H1 (cell line): Measurements from ENCODE around the gene CCNY.

Experiments used
- ATF3 ChIP-seq: IDR thresholded peaks from 2 replicates; pipeline ENCODE4 v1.6.1; 2011; ENCODE audit warnings: low read depth, mild to moderate bottlenecking, low read length; ENCODE audit not compliant: insufficient read depth
- CBX5 ChIP-seq: fragments of 300-800, 300-1000 bp; sonication (generic); IDR thresholded peaks from 2 replicates; pipeline ENCODE4 v1.7.1; 2016; ENCODE audit warnings: antibody characterized with exemption, low read length, low read depth
- CHD1 ChIP-seq: IDR thresholded peaks from 2 replicates; pipeline ENCODE4 v1.6.1; 2012; ENCODE audit warnings: low read depth, low read length, improper control_type of control experiment
- CTCF ChIP-seq, 3 experiments: IDR thresholded peaks; 1 replicate in 2 of 3; 2 replicates in 1 of 3; pipeline versions ENCODE4 v1.5.1 to v1.6.1; 2011; ENCODE audit warnings: low read length in 3 of 3, mild to moderate bottlenecking in 3 of 3, inconsistent platforms in 2 of 3, low read depth in 1 of 3, moderate library complexity in 1 of 3; ENCODE audit not compliant: insufficient read depth in 1 of 3; ENCODE audit errors: control extremely low read depth in 1 of 3
- GABPA ChIP-seq: IDR thresholded peaks from 2 replicates; pipeline ENCODE4 v1.6.1; 2011; ENCODE audit warnings: mild to moderate bottlenecking, low read length, moderate library complexity, borderline replicate concordance; ENCODE audit not compliant: insufficient read depth
- GTF2F1 ChIP-seq: IDR thresholded peaks from 2 replicates; pipeline ENCODE4 v1.6.1; 2012; ENCODE audit warnings: low read depth, low read length, improper control_type of control experiment, borderline replicate concordance
- MAFK ChIP-seq: IDR thresholded peaks from 2 replicates; pipeline ENCODE4 v1.6.1; 2012; ENCODE audit warnings: low read depth, mild to moderate bottlenecking, improper control_type of control experiment, low read length
- NRF1 ChIP-seq: IDR thresholded peaks from 2 replicates; pipeline ENCODE4 v1.6.1; 2011; ENCODE audit warnings: mild to moderate bottlenecking, low read depth, low read length, improper control_type of control experiment
- PHF8 ChIP-seq: fragments of 200-600 bp; sonication (generic); conservative IDR thresholded peaks from 2 replicates; pipeline ENCODE4 v1.7.1; 2012; ENCODE audit warnings: low read depth, mild to moderate bottlenecking, inconsistent platforms, low read length, moderate library complexity
- SP2 ChIP-seq: IDR thresholded peaks from 2 replicates; pipeline ENCODE4 v1.6.1; 2012; ENCODE audit warnings: mild to moderate bottlenecking, low read length, inconsistent platforms
- SUZ12 ChIP-seq: fragments of 200-600 bp; sonication (generic); IDR thresholded peaks from 2 replicates; pipeline ENCODE4 v1.6.1; 2012; ENCODE audit warnings: mild to moderate bottlenecking, inconsistent platforms, low read length, moderate library complexity, mixed read lengths
- USF2 ChIP-seq: IDR thresholded peaks from 2 replicates; pipeline ENCODE4 v1.6.1; 2011; ENCODE audit warnings: low read length, improper control_type of control experiment

- TF ChIP-seq USF2 (no peak), GTF2F1 (no peak), NRF1 (no peak), MAFK (no peak), PHF8 (no peak), CHD1 (no peak), SUZ12 (no peak), SP2 (no peak), ATF3 (no peak), CTCF (IDR thresholded peaks at IDR 0.05; ENCODE audit: control extremely low read depth in 1 of 3, insufficient read depth in 1 of 3, low read depth in 1 of 3, low read length in 3 of 3) (no peak), CBX5 (no peak), GABPA (no peak)
Measured at GRCh38 chr10:35363587-35363986, 27.3 kb downstream of the CCNY start.
